Midbrain (tissue), 1 donor: ENCODE data around the gene CTDNEP1.

Experiments
- DNase-seq: peaks from one replicate; lab custom pipeline; 2025; lab: John Stamatoyannopoulos, UW

CTDNEP1 gene

DNA sequence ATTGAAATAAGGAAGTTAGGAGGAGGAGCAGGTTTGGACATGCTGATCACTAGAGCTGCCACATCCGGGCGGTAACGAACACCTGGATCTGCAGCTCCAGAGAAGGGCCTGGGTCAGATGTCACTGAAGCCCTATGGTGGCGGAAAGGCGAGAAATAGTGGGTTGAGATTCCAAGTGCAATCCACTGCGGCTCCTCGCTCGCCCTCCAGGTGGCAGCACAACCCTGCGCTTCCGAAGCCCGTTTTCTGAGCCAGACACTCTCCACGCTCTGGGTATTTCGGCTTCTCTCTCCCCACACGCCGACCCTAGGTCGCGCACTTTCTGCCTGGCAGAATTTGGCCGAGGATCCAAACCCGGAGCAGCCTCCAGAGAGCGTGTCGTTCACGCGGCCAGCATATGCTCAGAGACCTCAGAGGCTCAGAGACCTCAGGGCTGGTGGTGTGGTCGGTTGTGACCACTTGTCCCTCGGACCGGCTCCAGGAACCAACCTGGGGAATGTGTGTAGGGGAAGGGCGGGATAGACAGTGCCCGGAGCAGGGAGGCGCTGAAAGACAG is 29.1 kb upstream of the CTDNEP1 start:
- DNase-seq, result peak; percentile 83

GRCh38 chr17:7279448-7279847 is 27.9 kb upstream of the CTDNEP1 start:
- no peak for DNase-seq

GRCh38 chr17:7266784-7267183 is 15.2 kb upstream of the CTDNEP1 start:
- no peak for DNase-seq

DNA sequence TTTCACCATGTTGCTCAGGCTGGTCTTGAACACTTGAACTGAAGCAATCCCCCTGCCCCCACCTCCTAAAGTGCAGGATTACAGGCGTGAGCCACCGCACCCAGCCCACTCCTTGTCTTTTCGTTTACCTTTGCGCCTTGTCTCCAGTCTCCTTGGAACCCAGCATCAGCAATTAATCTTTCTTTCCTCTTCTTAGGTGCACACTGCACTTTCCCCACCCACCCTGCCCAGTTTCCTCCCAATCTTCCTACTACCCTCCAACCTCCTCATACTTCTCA is 12.2 kb upstream of the CTDNEP1 start:
- no peak for DNase-seq

DNA sequence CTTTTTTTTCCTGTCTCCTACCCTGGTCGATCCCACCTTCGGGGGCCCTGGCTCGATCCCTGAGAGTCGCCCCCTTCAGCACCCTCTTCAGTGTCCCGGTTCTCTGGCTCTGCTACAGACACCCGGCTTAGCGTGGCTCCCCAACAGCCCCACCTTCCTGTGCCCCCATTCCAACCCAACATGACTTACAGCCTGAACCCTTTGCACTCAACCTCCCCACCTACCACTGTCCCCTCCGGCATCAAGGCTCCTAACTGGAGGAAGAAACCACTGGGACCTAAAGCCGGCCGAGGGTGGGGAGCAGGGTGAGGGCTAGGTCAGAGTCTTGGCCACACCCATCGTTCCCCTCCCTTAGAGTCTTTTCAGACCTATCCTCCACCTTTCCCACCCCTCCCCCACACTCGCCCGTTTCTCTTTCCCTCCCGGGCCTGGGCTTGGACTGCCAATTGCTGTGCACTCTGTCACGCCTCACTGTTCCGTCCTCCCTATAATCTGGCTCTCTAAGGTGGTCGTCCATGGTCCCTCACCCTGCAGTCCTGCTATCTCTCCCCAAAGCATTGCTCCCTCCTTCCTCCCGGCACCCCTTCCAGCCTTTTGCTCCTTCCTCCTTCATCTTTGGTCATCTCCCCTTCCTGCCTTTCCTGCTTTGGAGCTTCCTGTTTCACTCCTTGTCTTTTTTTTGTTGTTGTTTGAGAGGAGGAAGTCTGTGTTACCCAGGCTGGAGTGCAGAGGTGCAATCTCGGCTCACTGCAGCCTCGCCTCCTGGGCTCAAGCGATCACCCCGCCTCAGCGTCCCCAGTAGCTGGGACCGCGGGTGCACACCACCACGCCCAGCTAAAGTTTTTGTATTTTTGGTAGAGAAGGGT is 11.6 kb upstream of the CTDNEP1 start:
- DNase-seq, result no peak

DNA sequence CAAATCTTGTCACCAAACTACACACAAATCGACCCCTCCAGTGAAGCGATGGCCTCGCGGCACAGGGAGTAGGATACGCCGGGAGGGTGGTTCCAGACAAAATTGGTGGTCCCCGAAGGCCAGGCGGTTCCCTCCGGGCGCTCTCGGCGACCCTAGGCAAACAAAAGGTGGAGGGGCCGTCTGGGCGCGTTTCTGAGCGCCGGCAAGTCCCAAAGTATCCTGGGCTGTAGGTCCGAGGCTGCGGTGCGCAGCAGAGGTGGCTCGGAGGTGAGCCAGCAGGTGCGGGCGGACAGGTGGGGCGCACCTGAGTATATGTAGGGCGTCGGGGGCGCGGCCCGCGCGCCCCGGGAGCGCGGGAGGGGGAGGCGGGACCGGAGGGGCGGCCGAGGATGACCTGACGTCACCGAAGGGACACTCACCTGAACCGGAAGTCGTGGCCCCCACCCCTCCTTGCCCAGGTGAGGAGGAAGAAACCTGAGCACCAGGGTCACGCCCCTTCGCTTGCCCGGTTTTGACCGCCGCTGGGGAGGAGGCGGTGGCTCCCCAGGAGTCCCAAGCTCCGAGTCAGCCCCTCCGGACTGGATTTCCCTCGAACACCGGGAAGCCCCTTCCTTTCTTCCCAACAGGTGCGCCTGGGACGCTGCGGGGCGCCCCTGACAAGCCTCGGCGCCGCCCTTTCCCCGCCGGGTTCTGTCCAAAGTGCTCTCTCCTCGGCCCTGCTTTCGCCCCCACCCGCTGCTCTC is 10.8 kb upstream of the CTDNEP1 start, which contains the start of gene CLDN7:
Gene CLDN7 (minus strand): TSS at position 287 of the 743 bp plus-strand sequence. CDS start 435 bp downstream, outside the sequence.
- DNase-seq, result no peak

- no peak for DNase-seq
These were observed 10.1 kb upstream of the CTDNEP1 start for GRCh38 chr17:7261379-7262191.

- DNase-seq, result no peak
These were observed 9.3 kb upstream of the CTDNEP1 start for GRCh38 chr17:7260651-7261378.

DNA sequence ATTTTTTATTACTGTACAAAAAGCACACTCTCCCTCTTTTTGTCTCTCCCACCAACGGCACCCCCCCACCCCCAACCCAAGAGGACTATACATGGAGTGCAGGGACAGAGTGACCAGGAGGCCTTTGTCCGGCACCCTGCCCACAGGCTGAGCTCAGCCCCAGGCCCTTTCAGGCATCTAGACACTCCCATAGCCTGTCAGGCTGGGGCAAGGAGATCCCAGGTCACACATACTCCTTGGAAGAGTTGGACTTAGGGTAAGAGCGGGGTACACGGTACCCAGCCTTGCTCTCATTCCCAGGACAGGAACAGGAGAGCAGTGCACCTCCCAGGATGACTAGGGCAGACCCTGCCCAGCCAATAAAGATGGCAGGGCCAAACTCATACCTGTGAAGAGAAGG is 8.6 kb upstream of the CTDNEP1 start:
- DNase-seq, result no peak

DNA sequence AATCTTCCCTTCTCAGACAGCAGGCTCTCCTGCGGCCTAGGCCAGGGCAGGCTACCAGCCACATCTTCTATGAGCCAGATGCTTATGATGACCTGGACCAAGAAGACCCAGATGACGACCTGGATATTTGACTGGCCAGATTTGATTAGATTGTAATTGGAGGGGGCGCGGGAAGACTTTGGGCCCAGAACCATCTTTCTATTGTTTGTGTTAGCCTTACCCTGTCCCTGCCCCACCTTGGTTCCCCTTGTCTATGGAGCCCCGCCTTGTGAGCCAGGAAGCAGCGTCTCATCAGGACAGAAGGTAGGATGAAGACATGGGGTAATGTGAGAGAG is 8.0 kb upstream of the CTDNEP1 start:
- DNase-seq, result no peak

DNA sequence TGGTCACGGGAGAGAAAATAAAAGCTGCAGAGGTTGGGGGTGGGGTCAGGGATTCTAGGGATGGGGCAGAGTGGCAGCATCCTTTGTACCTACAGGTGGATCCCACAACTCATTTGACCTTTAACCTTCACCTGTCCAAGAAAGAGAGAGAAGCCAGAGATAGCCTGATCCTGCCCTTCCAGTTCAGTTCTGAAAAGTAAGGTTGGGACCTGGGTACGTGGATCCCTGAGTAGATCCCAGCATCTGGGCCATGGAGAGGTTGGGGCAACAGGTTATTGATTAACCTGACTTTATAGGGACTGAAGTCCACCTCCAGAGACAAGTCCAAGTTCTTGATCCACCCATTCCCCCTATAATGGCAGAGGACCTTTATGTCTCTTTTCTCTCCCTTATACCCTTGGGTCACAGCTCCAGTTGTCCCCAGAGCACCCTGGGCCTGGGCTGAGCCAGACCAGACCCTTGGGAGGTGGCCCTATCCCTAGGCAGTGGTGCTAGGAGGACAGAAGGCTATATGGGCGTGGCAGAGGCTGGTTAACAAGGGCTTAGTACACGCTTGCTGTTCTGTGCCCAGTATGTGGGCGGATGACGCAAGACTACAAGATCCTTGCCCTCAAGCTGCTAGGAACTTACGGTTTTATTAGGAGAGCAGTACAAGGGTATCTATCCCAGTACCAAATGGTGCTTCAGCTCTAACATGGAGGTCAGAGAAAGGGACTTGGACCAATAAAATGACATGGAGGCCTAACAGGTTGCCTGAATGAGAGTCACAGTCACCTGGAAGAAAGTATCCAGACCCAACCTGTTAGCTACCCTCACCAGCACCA is 7.4 kb upstream of the CTDNEP1 start:
- DNase-seq, result no peak

- no peak for DNase-seq
These were observed 5.4 kb upstream of the CTDNEP1 start for GRCh38 chr17:7256766-7257456.

- DNase-seq, result no peak
These were observed 3.0 kb upstream of the CTDNEP1 start for GRCh38 chr17:7254511-7254910.

- DNase-seq, result no peak
These were observed 1.5 kb upstream of the CTDNEP1 start for GRCh38 chr17:7253082-7253481.

DNA sequence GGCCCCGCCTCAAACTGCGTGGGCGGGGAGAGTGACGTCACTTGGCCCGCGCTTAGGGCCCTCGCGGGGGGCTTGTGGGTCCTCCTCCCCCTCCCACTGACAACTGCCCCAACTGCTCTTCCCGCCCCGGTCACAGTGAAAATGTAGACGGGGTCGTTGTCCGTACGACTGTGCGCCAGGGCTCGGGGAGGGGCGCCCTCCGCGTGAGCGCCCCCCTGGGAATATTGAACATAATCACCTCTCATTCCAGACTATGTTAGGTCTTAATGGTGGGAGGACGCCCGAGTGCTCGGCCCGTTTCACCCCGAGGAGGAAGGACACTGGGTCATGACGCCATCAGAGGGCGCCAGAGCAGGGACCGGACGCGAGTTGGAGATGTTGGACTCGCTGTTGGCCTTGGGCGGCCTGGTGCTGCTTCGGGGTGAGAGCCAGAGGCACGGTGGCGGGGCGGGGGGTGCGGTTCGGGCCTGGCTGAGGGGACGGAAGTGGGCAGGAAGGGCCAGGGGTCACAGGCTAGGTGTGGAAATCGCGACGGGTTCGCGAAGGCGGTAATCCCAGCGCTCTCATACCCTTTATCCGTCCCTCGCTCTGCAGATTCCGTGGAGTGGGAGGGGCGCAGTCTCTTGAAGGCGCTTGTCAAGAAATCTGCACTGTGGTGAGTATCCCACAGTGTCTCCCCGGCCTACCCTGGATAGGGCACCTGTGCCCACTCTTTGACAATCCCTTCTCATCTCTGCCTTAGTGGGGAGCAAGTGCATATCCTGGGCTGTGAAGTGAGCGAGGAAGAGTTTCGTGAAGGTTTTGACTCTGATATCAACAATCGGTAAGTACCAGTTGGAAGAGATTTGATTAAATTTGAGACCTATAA is 876 bp upstream of the CTDNEP1 start, which contains the start of gene ELP5:
Gene ELP5 (plus strand): TSS at position 40 of the 868 bp plus-strand sequence. CDS start 336 bp downstream, at position 376.
- peak; percentile 91 for DNase-seq

DNA sequence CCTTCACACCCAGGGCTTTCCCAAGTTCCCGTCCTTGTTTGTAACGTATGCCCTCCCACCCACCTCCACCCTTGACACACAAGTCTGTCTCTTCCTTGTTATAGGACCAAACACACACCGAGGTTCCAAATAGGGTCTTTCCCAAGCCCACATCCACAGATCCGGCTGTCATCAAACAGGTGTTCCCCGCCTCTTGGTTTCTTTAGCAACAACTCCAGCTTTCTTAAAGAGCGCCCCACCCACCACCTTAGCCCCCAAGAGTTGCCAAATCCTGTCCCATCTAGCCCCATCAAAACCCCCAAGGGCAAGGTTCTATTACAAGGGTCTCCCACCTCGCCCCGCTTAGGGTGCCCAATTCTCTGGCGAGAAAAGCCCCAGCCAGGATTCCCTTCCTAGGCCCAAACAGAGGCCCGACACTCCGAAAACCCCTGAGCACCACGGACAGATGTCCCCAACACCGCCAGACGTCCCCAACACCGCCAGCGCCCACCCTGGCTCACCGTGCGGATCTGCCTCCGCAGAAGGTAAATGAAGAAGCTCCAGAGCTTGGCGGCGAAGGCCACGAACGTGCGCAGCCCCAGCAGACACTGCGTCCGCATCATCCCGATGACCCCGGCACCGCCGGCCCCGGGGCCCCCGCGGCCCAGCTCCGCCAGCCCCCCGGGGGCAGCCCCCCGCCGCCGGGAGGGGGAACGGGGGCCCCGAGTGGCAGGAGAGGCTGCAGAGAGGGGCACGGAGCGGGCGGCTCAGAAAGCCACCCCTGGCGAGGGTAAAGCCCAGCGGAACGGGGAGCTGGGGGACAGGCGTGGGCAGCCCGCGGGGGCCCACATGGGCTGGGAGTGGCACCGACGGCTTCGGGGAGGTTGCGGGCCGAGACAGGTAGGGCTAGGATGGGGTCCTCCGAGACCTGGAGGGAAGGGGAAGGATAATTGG is 573 bp downstream of the CTDNEP1 start:
- DNase-seq, result no peak

- no peak for DNase-seq
These were observed 1.7 kb downstream of the CTDNEP1 start for GRCh38 chr17:7249830-7250229.

GRCh38 chr17:7249214-7249613 is 2.3 kb downstream of the CTDNEP1 start:
- DNase-seq, result no peak
